Mammary epithelial cell (primary cell): Measurements from ENCODE around the gene GNE.

Source experiments
- CTCF ChIP-seq, 2 donors: IDR thresholded peaks in 1 of 2; conservative IDR thresholded peaks in 1 of 2; 2 replicates each; pipeline ENCODE4 v1.5.1; 2011 to 2012; ENCODE audit warnings: inconsistent platforms in 2 of 2, low read length in 2 of 2, mild to moderate bottlenecking in 2 of 2, control low read depth in 1 of 2, low read depth in 1 of 2; ENCODE audit not compliant: insufficient read depth in 1 of 2; ENCODE audit errors: extremely low read depth in 1 of 2
- EZH2 ChIP-seq: IDR thresholded peaks from 2 replicates; pipeline ENCODE4 v1.6.1; 2012; ENCODE audit warnings: low read length, inconsistent platforms, borderline replicate concordance

- no peak for TF ChIP-seq EZH2
- no peak for TF ChIP-seq CTCF (conservative IDR thresholded peaks at IDR 0.05 in 1 of 2, IDR thresholded peaks at IDR 0.05 in 1 of 2; ENCODE audit: extremely low read depth in 1 of 2, insufficient read depth in 1 of 2, low read depth in 1 of 2, low read length in 2 of 2)
Observed at GRCh38 chr9:36290996-36291395, 32.7 kb upstream of the GNE start.
